ENCODE results near the gene TICAM1. TPM values are rescaled to one million over a fixed set of nuclear protein-coding genes. Genes with fewer than 3 reads are reported as not detected.

TICAM1 gene
- total RNA-seq, 1 experiment from 2014 or later, result 0.48 TPM

DNA sequence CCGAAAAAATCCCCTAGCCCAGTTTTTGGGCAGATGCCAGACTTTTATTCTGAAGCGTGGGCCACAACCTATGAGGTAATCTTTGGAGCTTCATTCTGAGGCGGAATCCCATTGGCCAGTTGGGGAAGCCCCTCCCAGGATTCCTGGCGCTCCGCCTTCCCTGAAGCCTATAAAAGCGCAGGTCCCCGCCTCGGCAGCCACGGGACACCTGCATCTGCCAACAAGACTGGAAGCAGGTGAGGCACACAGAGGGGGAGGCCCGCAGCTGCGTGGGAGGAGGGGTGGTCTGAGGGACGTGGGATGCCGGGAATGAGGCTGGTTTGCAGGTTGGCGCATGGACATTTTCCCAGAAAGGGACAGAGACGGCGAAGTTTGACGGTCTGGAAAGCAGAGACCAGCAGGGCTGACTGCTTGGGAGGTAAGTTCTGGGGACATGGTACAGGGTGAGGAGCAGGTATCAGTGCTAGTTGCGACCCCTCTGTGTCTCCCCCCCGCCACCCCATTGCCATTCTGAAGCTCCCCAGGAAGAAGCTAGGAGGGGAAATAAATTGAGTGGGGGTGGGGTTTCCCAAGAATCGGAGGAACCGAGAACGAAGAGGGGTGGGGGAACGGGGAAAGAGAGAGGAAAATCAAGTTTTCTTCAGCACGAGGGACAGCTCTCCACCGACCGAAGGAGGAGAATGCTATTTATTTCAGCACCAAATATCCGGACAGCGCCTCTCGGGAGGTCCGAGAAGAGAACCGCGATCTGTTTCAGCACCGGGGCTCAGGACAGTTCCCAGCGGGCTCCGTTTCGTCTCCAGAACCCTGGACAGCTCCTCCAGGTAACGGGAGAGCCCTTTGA is 62.4 kb downstream of the TICAM1 start:
- peak overlapping the region in 1 of 3 experiments; percentile 55; a peak in 1 of 7 replicates for H3K27ac Mint-ChIP-seq
- no peak overlapping the region for H2AK5ac ChIP-seq (ENCODE audit: insufficient read length, low read length)

More for the DNA sequence above, 62.4 kb downstream of the TICAM1 start:
- Mint-ChIP-seq H3K36me3 (ENCODE audit: insufficient read depth in 1 of 3, low read depth in 3 of 3) (no peaks in the 10 kb centered on the region), H3K4me1 (peaks cover 0 to 10% of the 10 kb centered on the region in 2 experiments; a peak in 2 of 4 replicates), H3K27me3 (ENCODE audit: low read depth) (peaks cover 44% of the 10 kb centered on the region), H3K9me3 (no peaks in the 10 kb centered on the region), H3K4me3 (peak overlapping the region in 1 of 2 experiments; percentile 72; a peak in 3 of 5 replicates)
- WGBS (ENCODE audit: extremely low coverage, insufficient read length, low lambda C conversion rate), result no CpG with 5 or more reads among the region's 37 CpGs
- H3K4me1 ChIP-seq (ENCODE audit: insufficient read depth, low read length), result no peaks in the 10 kb centered on the region; the same call in 1 of the 2 replicates
- no peak overlapping the region for H3K14ac ChIP-seq (ENCODE audit: insufficient read depth, low read length)
- no peak overlapping the region for H3K4ac ChIP-seq (ENCODE audit: low read depth, low read length)
- no peak overlapping the region for H4K5ac ChIP-seq (ENCODE audit: insufficient read length, low read depth, low read length)
- H2BK5ac ChIP-seq (ENCODE audit: insufficient read length, low read length), result no peak overlapping the region
- no peaks in the 10 kb centered on the region for H3K9me3 ChIP-seq (ENCODE audit: control insufficient read depth, low read depth, low read length)
- H2AFZ ChIP-seq (ENCODE audit: low read length), result no peak overlapping the region
- no peak overlapping the region for H4K8ac ChIP-seq (replicated peaks; ENCODE audit: insufficient read length, low read depth, low read length)
- H3K9ac ChIP-seq (ENCODE audit: extremely low read depth, insufficient read length, low read length), result no peak overlapping the region
- H3K23me2 ChIP-seq (ENCODE audit: insufficient read length, low read depth, low read length, poor library complexity, severe bottlenecking), result peaks cover 7% of the 10 kb centered on the region
- no peak overlapping the region for H3K27ac ChIP-seq (ENCODE audit: insufficient read length, low read depth, low read length)
- no peak for TF ChIP-seq CTCF (conservative IDR thresholded peaks at IDR 0.05)
- no peaks in the 10 kb centered on the region for H4K20me1 ChIP-seq (ENCODE audit: control insufficient read depth, insufficient read depth, insufficient read length)
- H2BK15ac ChIP-seq (ENCODE audit: low read depth, low read length), result no peak overlapping the region; the same call in 1 of the 2 replicates
- H3K18ac ChIP-seq (ENCODE audit: insufficient read length, low read depth, low read length), result no peak overlapping the region
- DNase-seq, result peak; percentile 90
- H2BK20ac ChIP-seq (ENCODE audit: low read depth, low read length, poor library complexity, severe bottlenecking), result no peak overlapping the region
- no peak overlapping the region for H2BK12ac ChIP-seq (ENCODE audit: insufficient read length, low read depth, low read length)
- H3K79me2 ChIP-seq (ENCODE audit: insufficient read depth, low read length), result no peaks in the 10 kb centered on the region
- no peak overlapping the region for H2BK120ac ChIP-seq (ENCODE audit: low read depth, low read length, poor library complexity, severe bottlenecking)
- H3K56ac ChIP-seq (ENCODE audit: insufficient read length, low read depth, low read length), result no peak overlapping the region
- H3K4me2 ChIP-seq (ENCODE audit: insufficient read depth, insufficient read length, low read length), result peak overlapping the region; percentile 65
- H3K23ac ChIP-seq (ENCODE audit: insufficient read length, low read depth, low read length), result no peak overlapping the region
- H3K27me3 ChIP-seq (ENCODE audit: insufficient read depth, low read length), result no peaks in the 10 kb centered on the region; the same call in 1 of the 2 replicates
- no peak overlapping the region for H4K91ac ChIP-seq (ENCODE audit: insufficient read length, low read depth, low read length)
- no peak overlapping the region for H3T11ph ChIP-seq (ENCODE audit: low read length)
- no peaks in the 10 kb centered on the region for H3K79me1 ChIP-seq (ENCODE audit: insufficient read depth, low read depth, low read length, poor library complexity, severe bottlenecking)

Small RNA genes within 50 kb of the gene (microRNA-seq; reads per million reads assigned to microRNA genes)
- gene MIR7-3 (ENCODE audit: borderline microRNAs expressed), result not detected

Other genes starting within 250 kb of the TICAM1 start
- 3.5 and 4.2 TPM in 2 replicates for gene TNFAIP8L1, start 192.2 kb downstream of the TICAM1 start, total RNA-seq (2021)
- gene MYDGF, start 161.4 kb downstream of the TICAM1 start, total RNA-seq (2021), result 43.4 and 47.0 TPM in 2 replicates
- 43.3 and 46.4 TPM in 2 replicates for gene DPP9, start 107.9 kb downstream of the TICAM1 start, total RNA-seq (2021)
- 20.0 and 21.0 TPM in 2 replicates for gene FEM1A, start 40.0 kb downstream of the TICAM1 start, total RNA-seq (2021)
- gene PLIN3, start 36.0 kb upstream of the TICAM1 start, total RNA-seq (2021), result 61.8 and 63.7 TPM in 2 replicates
- not detected in 2 replicates for gene ARRDC5, start 71.2 kb upstream of the TICAM1 start, total RNA-seq (2021)
- 106 and 111 TPM in 2 replicates for gene UHRF1, start 77.8 kb upstream of the TICAM1 start, total RNA-seq (2021)
- 41.8 and 43.7 TPM in 2 replicates for gene KDM4B, start 137.4 kb upstream of the TICAM1 start, total RNA-seq (2021)